Loucy (cell line): Measurements from ENCODE around the gene CPAMD8.

Source experiments
- H2AFZ ChIP-seq: fragments of 200-600 bp; sonication (generic); 2 replicates; pipeline ENCODE4 v1.6.0; 2016; ENCODE audit warnings: antibody characterized with exemption, mild to moderate bottlenecking, low read length, moderate library complexity
- H3F3A ChIP-seq: fragments of 200-600 bp; 2 replicates; pipeline ENCODE4 v1.6.0; 2016; ENCODE audit warnings: antibody characterized with exemption, low read depth, mild to moderate bottlenecking
- H3K27me3 ChIP-seq: fragments of 200-600 bp; sonication (generic); 2 replicates; pipeline ENCODE4 v1.6.1; 2014; ENCODE audit warnings: low read length, mild to moderate bottlenecking; ENCODE audit not compliant: insufficient read depth, poor library complexity, severe bottlenecking
- H3K36me3 ChIP-seq: fragments of 200-600 bp; sonication (generic); 2 replicates; pipeline ENCODE4 v1.6.1; 2016; ENCODE audit warnings: low read length; ENCODE audit not compliant: insufficient read depth
- H3K4me1 ChIP-seq: fragments of 200-600 bp; sonication (generic); 2 replicates; pipeline ENCODE4 v1.5.1; 2014; ENCODE audit warnings: low read length, mild to moderate bottlenecking; ENCODE audit not compliant: insufficient read depth, poor library complexity, severe bottlenecking
- H3K4me2 ChIP-seq: fragments of 200-600 bp; sonication (generic); 2 replicates; pipeline ENCODE4 v1.6.0; 2014; ENCODE audit warnings: antibody characterized with exemption, low read length, low read depth, mild to moderate bottlenecking; ENCODE audit not compliant: poor library complexity, severe bottlenecking
- H3K4me3 ChIP-seq: fragments of 200-600 bp; sonication (generic); 2 replicates; pipeline ENCODE4 v1.5.1; 2014; ENCODE audit warnings: low read length, mild to moderate bottlenecking, mixed read lengths; ENCODE audit not compliant: poor library complexity, severe bottlenecking
- H3K79me2 ChIP-seq: fragments of 200-600 bp; sonication (generic); 2 replicates; pipeline ENCODE4 v1.6.1; 2014; ENCODE audit warnings: low read length; ENCODE audit not compliant: insufficient read depth
- H3K9ac ChIP-seq: fragments of 200-600 bp; sonication (generic); 2 replicates; pipeline ENCODE4 v1.6.0; 2014; ENCODE audit warnings: mild to moderate bottlenecking, low read depth, low read length, moderate library complexity; ENCODE audit not compliant: poor library complexity, severe bottlenecking
- H3K9me2 ChIP-seq: fragments of 200-600 bp; sonication (generic); replicated peaks from 2 replicates; pipeline ENCODE4 v1.6.1; 2016; ENCODE audit warnings: low read depth, low read length, mixed read lengths
- H3K9me3 ChIP-seq: fragments of 200-600 bp; sonication (generic); 2 replicates; pipeline ENCODE4 v1.6.1; 2014; ENCODE audit warnings: mild to moderate bottlenecking, antibody characterized with exemption, low read length, low read depth; ENCODE audit not compliant: insufficient read depth
- H4K20me1 ChIP-seq: fragments of 200-600 bp; sonication (generic); 2 replicates; pipeline ENCODE4 v1.6.0; 2014; ENCODE audit warnings: antibody characterized with exemption, low read length, mild to moderate bottlenecking; ENCODE audit not compliant: insufficient read depth, poor library complexity, severe bottlenecking
- CTCF ChIP-seq: fragments of 200-600 bp; sonication (generic); conservative IDR thresholded peaks from 2 replicates; pipeline ENCODE4 v1.5.1; 2014; ENCODE audit warnings: mild to moderate bottlenecking, antibody characterized with exemption, low read length
- EZH2phosphoT487 ChIP-seq: fragments of 200-600 bp; IDR thresholded peaks from 2 replicates; pipeline ENCODE4 v1.6.1; 2018; ENCODE audit warnings: antibody characterized with exemption, mild to moderate bottlenecking, moderate library complexity, borderline replicate concordance

CPAMD8 gene

DNA sequence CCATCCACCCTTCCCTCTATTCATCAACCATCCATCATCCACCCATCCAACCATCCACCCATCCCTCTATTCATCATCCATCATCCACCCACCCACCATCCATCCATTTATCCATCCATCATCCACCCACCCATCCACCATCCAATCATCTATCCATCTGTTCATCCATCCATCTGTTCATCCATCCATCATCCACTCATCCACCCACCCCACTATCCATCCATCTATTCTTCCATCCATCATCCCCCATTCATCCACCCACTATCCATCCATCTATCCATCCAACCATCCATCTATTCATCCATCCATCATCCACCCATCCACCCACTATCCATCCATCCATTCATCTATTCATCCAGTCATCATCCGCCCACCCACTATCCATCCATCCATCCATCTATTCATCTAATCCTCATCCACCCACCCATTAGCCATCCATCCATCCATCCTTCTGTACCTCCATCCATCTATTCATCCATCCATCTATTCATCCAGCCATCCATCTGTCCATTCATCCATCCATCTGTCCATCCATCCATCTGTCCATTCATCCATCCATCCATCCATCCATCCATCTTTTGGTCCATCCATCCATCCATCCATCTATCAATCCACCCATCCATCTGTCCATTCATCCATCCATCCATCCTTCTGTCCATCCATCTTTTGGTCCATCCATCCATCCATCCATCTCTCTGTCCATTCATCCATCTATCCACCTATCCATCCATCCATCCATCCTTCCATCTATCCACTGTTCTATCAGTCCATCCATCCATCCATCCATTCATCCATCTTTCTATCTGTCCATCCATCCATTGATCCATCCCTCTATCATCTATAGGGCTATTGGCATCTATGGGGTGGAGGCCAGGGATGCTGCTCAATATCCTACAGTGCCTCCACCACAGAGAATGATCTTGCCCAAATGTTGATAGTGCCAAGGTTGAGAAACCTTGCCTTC is 47.5 kb downstream of the CPAMD8 start:
- TF ChIP-seq EZH2phosphoT487 (no peak), CTCF (no peak)

DNA sequence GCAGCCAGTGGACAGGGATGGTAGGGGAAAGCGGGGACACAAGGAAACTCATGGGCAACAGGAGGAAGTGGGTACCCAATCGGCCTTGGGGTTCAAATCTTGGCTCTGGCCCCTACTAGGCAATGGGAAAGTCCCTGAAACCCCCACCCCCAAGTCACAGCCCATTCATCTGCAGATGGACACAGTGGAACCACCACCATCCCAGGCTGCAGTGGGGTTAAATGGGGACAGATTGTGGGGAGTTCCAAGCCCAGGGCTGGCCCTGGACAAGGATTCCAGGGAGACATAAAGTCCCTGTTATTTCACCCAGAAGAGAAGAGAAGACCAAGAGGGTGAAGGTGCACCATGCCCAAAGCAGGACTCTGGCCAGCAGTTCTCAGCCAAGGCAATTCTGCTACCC is 48.5 kb downstream of the CPAMD8 start:
- no peaks in the 10 kb centered on the region for H3K4me1 ChIP-seq

More for the DNA sequence above, 47.5 kb downstream of the CPAMD8 start:
- H3K4me1 ChIP-seq: no peaks in the 10 kb centered on the region
- no peaks in the 10 kb centered on the region for H3K9me2 ChIP-seq
- no peak overlapping the region for H3K4me3 ChIP-seq
- H3K36me3 ChIP-seq: no peaks in the 10 kb centered on the region
- H3K79me2 ChIP-seq: no peaks in the 10 kb centered on the region
- no peaks in the 10 kb centered on the region for H3F3A ChIP-seq
- H3K9ac ChIP-seq: no peak overlapping the region
- no peak overlapping the region for H3K4me2 ChIP-seq
- no peak overlapping the region for H2AFZ ChIP-seq
- no peaks in the 10 kb centered on the region for H3K9me3 ChIP-seq
- H4K20me1 ChIP-seq: no peaks in the 10 kb centered on the region
- H3K27me3 ChIP-seq: no peaks in the 10 kb centered on the region

GRCh38 chr19:16977306-16977705 is 49.3 kb downstream of the CPAMD8 start:
- Histone ChIP-seq H3K9me2 (no peaks in the 10 kb centered on the region), H3K9ac (no peak overlapping the region), H3K4me1 (no peaks in the 10 kb centered on the region), H3K79me2 (no peaks in the 10 kb centered on the region), H3K27me3 (no peaks in the 10 kb centered on the region), H3K9me3 (no peaks in the 10 kb centered on the region), H3K36me3 (no peaks in the 10 kb centered on the region), H3K4me2 (no peak overlapping the region), H2AFZ (no peak overlapping the region), H3K4me3 (no peak overlapping the region), H4K20me1 (no peaks in the 10 kb centered on the region), H3F3A (no peaks in the 10 kb centered on the region)
- TF ChIP-seq CTCF: no peak
- TF ChIP-seq EZH2phosphoT487: no peak

More for the DNA sequence above, 48.5 kb downstream of the CPAMD8 start:
- Histone ChIP-seq H4K20me1 (no peaks in the 10 kb centered on the region), H3F3A (no peaks in the 10 kb centered on the region), H3K9ac (no peak overlapping the region), H3K9me2 (no peaks in the 10 kb centered on the region), H3K4me3 (no peak overlapping the region), H3K9me3 (no peaks in the 10 kb centered on the region), H3K4me2 (no peak overlapping the region), H3K79me2 (no peaks in the 10 kb centered on the region), H3K27me3 (no peaks in the 10 kb centered on the region), H2AFZ (no peak overlapping the region), H3K36me3 (no peaks in the 10 kb centered on the region)
- TF ChIP-seq EZH2phosphoT487 (no peak), CTCF (no peak)
